Spleen (tissue), 11 donors: Measurements from ENCODE around the gene PHACTR1. TPM values are rescaled to one million over a fixed set of nuclear protein-coding genes. Genes with fewer than 3 reads are reported as not detected.

ENCODE experiments used
- DNase-seq: peaks from one replicate; pipeline ENCODE4 v3.0.0-alpha.2; 2020
- H3K27ac ChIP-seq, 8 donors: fragments of 200-600 bp; sonication (generic) in 7 of 8; 1 replicate in 4 of 8; 2 replicates in 4 of 8; pipeline versions ENCODE4 v1.5.0 to v1.8.0; 2016 to 2021; ENCODE audit warnings: inconsistent platforms in 4 of 8, mild to moderate bottlenecking in 4 of 8, moderate library complexity in 1 of 8
- H3K27me3 ChIP-seq, 7 donors: fragments of 200-600 bp; sonication (generic) in 6 of 7; replicated peaks in 1 of 7; 1 replicate in 4 of 7; 2 replicates in 3 of 7; pipeline versions ENCODE4 v1.5.0 to v1.8.0; 2016 to 2021; ENCODE audit warnings: inconsistent platforms in 3 of 7, mild to moderate bottlenecking in 1 of 7
- H3K36me3 ChIP-seq, 6 donors: fragments of 200-600 bp; sonication (generic) in 5 of 6; 1 replicate in 4 of 6; 2 replicates in 2 of 6; pipeline versions ENCODE4 v1.5.0 to v1.8.0; 2016 to 2021; ENCODE audit warnings: inconsistent platforms in 2 of 6
- H3K4me1 ChIP-seq, 6 donors: fragments of 200-600 bp; sonication (generic) in 5 of 6; 1 replicate in 3 of 6; 2 replicates in 3 of 6; pipeline versions ENCODE4 v1.5.0 to v1.8.0; 2016 to 2021; ENCODE audit warnings: inconsistent platforms in 3 of 6
- H3K4me3 ChIP-seq, 8 donors: fragments of 200-600 bp; sonication (generic) in 7 of 8; 1 replicate in 4 of 8; 2 replicates in 4 of 8; pipeline versions ENCODE4 v1.5.0 to v1.8.0; 2016 to 2021; ENCODE audit warnings: inconsistent platforms in 4 of 8, mild to moderate bottlenecking in 4 of 8, moderate library complexity in 2 of 8
- H3K9me3 ChIP-seq, 8 donors: fragments of 200-600 bp; sonication (generic) in 7 of 8; 1 replicate in 4 of 8; 2 replicates in 4 of 8; pipeline versions ENCODE4 v1.5.0 to v1.8.0; 2016 to 2021; ENCODE audit warnings: inconsistent platforms in 4 of 8
- POLR2A ChIP-seq, 3 donors: fragments of 450-650 bp; IDR thresholded peaks; one replicate each; pipeline ENCODE4 v1.5.1; 2017; ENCODE audit warnings: antibody characterized with exemption in 3 of 3, mild to moderate bottlenecking in 1 of 3
- POLR2AphosphoS5 ChIP-seq, 3 donors: sonication (generic); formaldehyde crosslinking; IDR thresholded peaks; one replicate each; pipeline ENCODE4 v1.5.1; 2017; ENCODE audit warnings: antibody characterized with exemption in 3 of 3
- WGBS, 5 donors: extraction: QIAGEN DNeasy Blood & Tissue Kit in 3 of 5; methylation state at CpG; one replicate each; pipeline versions ENCODE4 v1.1.5 to v1.1.7; 2013 to 2018; 5-methylcytosine and 5-hydroxymethylcytosine counted together
- intact Hi-C: fragments of 100-400 bp; cut with DNase I; formaldehyde crosslinking; loops from one replicate; pipeline ENCODE4 v1.15.0; 2023; ENCODE audit warnings: low total_unique reads
- polyA plus RNA-seq, 3 donors: library from polyadenylated mRNA; stranded (reverse); fragments of 200-250 nt; gene quantifications; one replicate each; pipeline ENCODE4 v1.2.1, GENCODE V29; 2013
- total RNA-seq, 7 donors: library from RNA; depleted of rRNA in 3 of 7; stranded (reverse); fragments of >200 nt in 3 of 7; fragmentation: NEBNext Ultra II Directional in 4 of 7; extraction: Animal tissue kit (Norgen Biotek cat#: 25700) in 4 of 7; gene quantifications; one replicate each; pipeline versions ENCODE4 v1.1.0 to v1.2.1, GENCODE V29; 2016 to 2021
- TF ChIP-seq, protein P1 (sequence below), 11 experiments: fragments of 200-600 bp in 7 of 11; fragments of 450-650 bp in 4 of 11; sonication (generic) in 4 of 11; IDR thresholded peaks in 8 of 11; conservative IDR thresholded peaks in 3 of 11; 1 replicate in 7 of 11; 2 replicates in 4 of 11; pipeline versions ENCODE4 v1.4.0 to v1.8.0; 2016 to 2021; ENCODE audit warnings: antibody characterized with exemption in 11 of 11, inconsistent platforms in 4 of 11, mild to moderate bottlenecking in 1 of 11
- donor health status: healthy with polysubstance abuse.
- donor health status: DM: no; HTN: no; CAD: no; lungs with moderate emphysema.
- donor health status: DM: no; HTN: no; CAD: no.
- donor health status: Bipolar disorder and iron deficiency.
- donor health status: healthy.
- donor health status: DM: no; HTN: no; CAD: no.
- donor health status: DM: yes; HTN: yes; CAD: no.

Gene PHACTR1
- total and polyA plus RNA-seq, 10 donors, result 8.5 to 45.3 (median 30.8) TPM

DNA sequence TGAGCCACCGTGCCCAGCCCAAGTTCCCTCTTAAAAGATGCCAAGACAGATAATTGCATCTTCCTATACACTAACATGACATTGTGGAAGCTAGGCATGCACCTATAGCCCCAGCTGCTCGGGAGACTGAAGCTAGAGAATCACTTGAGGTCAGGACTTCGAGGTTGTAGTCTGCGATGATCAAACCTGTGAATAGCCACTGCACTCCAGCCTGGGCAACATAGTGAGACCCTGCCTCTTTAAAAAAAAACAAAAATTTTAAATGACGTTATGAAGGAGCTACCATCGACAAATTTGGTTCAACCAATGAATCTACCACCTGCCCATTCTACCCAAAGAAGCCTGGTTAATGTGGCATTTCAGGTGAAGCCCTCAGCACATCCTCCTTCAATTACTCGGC is 531.1 kb downstream of the PHACTR1 start:
- H3K27ac ChIP-seq, result no peak overlapping the region
- H3K4me3 ChIP-seq, result no peak overlapping the region
- intact Hi-C loops, result no loop called here
- no peak for DNase-seq
- 89 to 95% (median 91%) methylated on average over 7 of the region's 7 CpGs for WGBS, 5 donors
- no peaks in the 10 kb centered on the region for H3K27me3 ChIP-seq
- peaks cover 0 to 11% (median 9%) of the 10 kb centered on the region in 8 donors for H3K9me3 ChIP-seq
- peaks cover 0 to 3% (median 0%) of the 10 kb centered on the region in 6 donors for H3K4me1 ChIP-seq
- TF ChIP-seq POLR2AphosphoS5 (IDR thresholded peaks at IDR 0.05), result no peak
- TF ChIP-seq POLR2A (IDR thresholded peaks at IDR 0.05), result no peak
- no peaks in the 10 kb centered on the region for H3K36me3 ChIP-seq

DNA sequence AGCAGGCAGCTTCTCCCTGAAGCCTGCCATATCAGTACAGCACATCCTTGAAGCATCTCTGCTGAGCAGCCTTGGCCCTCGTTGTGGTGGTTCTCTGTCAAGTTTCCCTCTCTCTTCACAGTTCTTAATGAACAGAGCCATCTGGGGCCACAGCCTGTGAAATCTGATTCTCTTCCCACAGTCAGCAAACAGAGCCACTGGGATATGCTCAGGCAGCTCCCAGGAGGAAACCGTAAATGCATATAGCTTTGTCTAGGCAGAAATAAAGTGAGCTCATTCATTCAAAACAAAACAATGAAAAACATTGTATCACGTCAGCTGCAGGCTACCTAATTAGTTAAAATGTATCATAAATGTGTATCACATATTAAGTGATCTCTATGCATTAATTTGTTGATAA is 531.5 kb downstream of the PHACTR1 start:
- H3K9me3 ChIP-seq, result peaks cover 0 to 11% (median 9%) of the 10 kb centered on the region in 8 donors
- H3K4me3 ChIP-seq, result no peak overlapping the region
- H3K27ac ChIP-seq, result no peak overlapping the region
- no peak for DNase-seq
- peaks cover 0 to 7% (median 0%) of the 10 kb centered on the region in 6 donors for H3K4me1 ChIP-seq
- no peaks in the 10 kb centered on the region for H3K27me3 ChIP-seq
- H3K36me3 ChIP-seq, result no peaks in the 10 kb centered on the region
- intact Hi-C loops, result no loop called here
- 77 to 92% (median 87%) methylated on average over 3 of the region's 3 CpGs for WGBS, 5 donors
- TF ChIP-seq POLR2A (IDR thresholded peaks at IDR 0.05) (no peak), POLR2AphosphoS5 (IDR thresholded peaks at IDR 0.05) (no peak)
- TF ChIP-seq, protein P1, sequence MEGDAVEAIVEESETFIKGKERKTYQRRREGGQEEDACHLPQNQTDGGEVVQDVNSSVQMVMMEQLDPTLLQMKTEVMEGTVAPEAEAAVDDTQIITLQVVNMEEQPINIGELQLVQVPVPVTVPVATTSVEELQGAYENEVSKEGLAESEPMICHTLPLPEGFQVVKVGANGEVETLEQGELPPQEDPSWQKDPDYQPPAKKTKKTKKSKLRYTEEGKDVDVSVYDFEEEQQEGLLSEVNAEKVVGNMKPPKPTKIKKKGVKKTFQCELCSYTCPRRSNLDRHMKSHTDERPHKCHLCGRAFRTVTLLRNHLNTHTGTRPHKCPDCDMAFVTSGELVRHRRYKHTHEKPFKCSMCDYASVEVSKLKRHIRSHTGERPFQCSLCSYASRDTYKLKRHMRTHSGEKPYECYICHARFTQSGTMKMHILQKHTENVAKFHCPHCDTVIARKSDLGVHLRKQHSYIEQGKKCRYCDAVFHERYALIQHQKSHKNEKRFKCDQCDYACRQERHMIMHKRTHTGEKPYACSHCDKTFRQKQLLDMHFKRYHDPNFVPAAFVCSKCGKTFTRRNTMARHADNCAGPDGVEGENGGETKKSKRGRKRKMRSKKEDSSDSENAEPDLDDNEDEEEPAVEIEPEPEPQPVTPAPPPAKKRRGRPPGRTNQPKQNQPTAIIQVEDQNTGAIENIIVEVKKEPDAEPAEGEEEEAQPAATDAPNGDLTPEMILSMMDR (IDR thresholded peaks at IDR 0.05 in 8 of 11, conservative IDR thresholded peaks at IDR 0.05 in 3 of 11), result no peak

GRCh38 chr6:13248584-13248985 is 532.0 kb downstream of the PHACTR1 start:
- no peak for DNase-seq
- intact Hi-C loops, result no loop called here
- Histone ChIP-seq H3K36me3 (no peaks in the 10 kb centered on the region), H3K27ac (no peak overlapping the region), H3K4me1 (peaks cover 0 to 12% (median under 1%) of the 10 kb centered on the region in 6 donors), H3K4me3 (no peak overlapping the region), H3K9me3 (peaks cover 0 to 11% (median 9%) of the 10 kb centered on the region in 8 donors), H3K27me3 (no peaks in the 10 kb centered on the region)
- WGBS, 5 donors, result 89 to 97% (median 95%) methylated on average over 8 of the region's 8 CpGs
- no peak for TF ChIP-seq POLR2AphosphoS5 (IDR thresholded peaks at IDR 0.05)

DNA sequence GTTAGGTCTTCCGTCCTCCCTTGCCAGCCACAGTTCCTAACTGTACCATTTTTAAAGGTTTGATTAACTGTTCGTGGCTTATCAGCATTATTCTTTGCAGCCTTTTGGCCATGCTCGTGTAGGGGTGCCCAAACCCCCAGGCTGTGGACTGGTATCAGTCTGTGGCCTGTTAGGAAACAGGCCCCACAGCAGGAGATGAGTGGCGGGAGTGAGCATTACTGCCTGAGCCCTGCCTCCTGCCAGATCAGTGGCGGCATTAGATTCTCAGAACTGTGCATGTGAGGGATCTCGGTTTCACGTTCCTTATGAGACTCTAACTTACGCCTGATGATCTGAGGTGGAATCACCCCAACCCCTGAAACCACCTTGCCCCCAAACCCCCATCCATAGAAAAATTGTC is 532.4 kb downstream of the PHACTR1 start:
- no peak overlapping the region for H3K4me3 ChIP-seq
- DNase-seq, result no peak
- TF ChIP-seq POLR2AphosphoS5 (IDR thresholded peaks at IDR 0.05) (no peak), POLR2A (IDR thresholded peaks at IDR 0.05) (no peak)
- TF ChIP-seq, protein P1 (IDR thresholded peaks at IDR 0.05 in 8 of 11, conservative IDR thresholded peaks at IDR 0.05 in 3 of 11), result no peak
- WGBS, 5 donors, result 86 to 95% (median 94%) methylated on average over 8 of the region's 8 CpGs
- H3K36me3 ChIP-seq, result no peaks in the 10 kb centered on the region
- H3K9me3 ChIP-seq, result peaks cover 0 to 7% (median 4%) of the 10 kb centered on the region in 8 donors
- no peaks in the 10 kb centered on the region for H3K27me3 ChIP-seq
- no peak overlapping the region for H3K27ac ChIP-seq
- intact Hi-C loops, result no loop called here
- H3K4me1 ChIP-seq, result peaks cover 0 to 17% (median 3%) of the 10 kb centered on the region in 6 donors

DNA sequence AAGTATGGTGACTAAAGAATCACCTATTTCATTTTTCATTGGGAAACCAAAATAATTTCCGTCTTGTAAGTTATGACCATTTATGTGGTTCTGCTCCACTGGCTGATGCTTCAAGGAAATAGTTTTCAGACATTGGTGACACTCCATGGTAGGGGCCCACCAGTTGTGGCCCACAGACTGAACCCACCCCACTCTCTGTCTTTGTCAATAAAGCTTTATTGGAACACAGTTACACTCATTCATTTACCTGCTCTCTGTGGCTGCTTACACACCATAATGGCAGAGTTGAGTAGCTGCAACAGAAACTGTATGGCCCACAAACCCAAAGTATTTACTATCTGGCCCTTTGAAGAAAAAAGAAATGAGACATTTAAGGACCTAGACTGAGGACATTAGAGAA is 533.2 kb downstream of the PHACTR1 start:
- WGBS, 5 donors, result 89 to 98% (median 95%) methylated on average over 1 of the region's 1 CpG
- no peaks in the 10 kb centered on the region for H3K9me3 ChIP-seq
- DNase-seq, result no peak
- no peak overlapping the region for H3K4me3 ChIP-seq
- H3K27me3 ChIP-seq, result no peaks in the 10 kb centered on the region
- peaks cover 0 to 25% (median 3%) of the 10 kb centered on the region in 6 donors for H3K4me1 ChIP-seq
- intact Hi-C loops, result no loop called here
- H3K27ac ChIP-seq, result no peak overlapping the region
- TF ChIP-seq, protein P1 (IDR thresholded peaks at IDR 0.05 in 8 of 11, conservative IDR thresholded peaks at IDR 0.05 in 3 of 11), result no peak
- TF ChIP-seq POLR2AphosphoS5 (IDR thresholded peaks at IDR 0.05), result no peak
- no peak for TF ChIP-seq POLR2A (IDR thresholded peaks at IDR 0.05)
- H3K36me3 ChIP-seq, result no peaks in the 10 kb centered on the region
